ENCODE data around the gene SLC16A14.

The SLC16A14 gene

DNA sequence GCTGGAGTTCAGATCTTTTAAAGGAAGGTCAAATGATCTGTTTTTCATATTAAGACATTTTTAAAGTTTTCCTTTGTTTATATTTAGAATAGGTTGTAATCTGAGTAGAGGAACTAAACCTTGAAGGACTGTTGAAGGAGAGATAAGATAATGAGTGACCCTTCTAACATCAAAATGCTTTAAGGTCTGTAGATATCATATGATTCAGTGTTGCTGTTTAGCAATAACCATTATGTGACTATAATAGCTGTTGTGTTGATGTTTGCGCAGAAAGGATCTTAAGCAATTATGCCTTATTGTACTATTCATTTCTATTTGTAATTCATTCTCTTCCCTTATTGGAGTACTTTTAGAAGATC, 60.0 kb downstream of the SLC16A14 start:
- H3K27ac Mint-ChIP-seq: no peak overlapping the region
- H3K4me3 Mint-ChIP-seq: no peak overlapping the region
- no peaks in the 10 kb centered on the region for H3K27me3 Mint-ChIP-seq
- H3K4me1 Mint-ChIP-seq (ENCODE audit: low read depth): no peaks in the 10 kb centered on the region
- no peaks in the 10 kb centered on the region for H3K9me3 Mint-ChIP-seq (ENCODE audit: low read depth)
- peaks cover 2% of the 10 kb centered on the region for H3K36me3 Mint-ChIP-seq

- H3K4me3 Mint-ChIP-seq: no peak overlapping the region
Measured at GRCh38 chr2:230007931-230008707, 60.6 kb downstream of the SLC16A14 start.

DNA sequence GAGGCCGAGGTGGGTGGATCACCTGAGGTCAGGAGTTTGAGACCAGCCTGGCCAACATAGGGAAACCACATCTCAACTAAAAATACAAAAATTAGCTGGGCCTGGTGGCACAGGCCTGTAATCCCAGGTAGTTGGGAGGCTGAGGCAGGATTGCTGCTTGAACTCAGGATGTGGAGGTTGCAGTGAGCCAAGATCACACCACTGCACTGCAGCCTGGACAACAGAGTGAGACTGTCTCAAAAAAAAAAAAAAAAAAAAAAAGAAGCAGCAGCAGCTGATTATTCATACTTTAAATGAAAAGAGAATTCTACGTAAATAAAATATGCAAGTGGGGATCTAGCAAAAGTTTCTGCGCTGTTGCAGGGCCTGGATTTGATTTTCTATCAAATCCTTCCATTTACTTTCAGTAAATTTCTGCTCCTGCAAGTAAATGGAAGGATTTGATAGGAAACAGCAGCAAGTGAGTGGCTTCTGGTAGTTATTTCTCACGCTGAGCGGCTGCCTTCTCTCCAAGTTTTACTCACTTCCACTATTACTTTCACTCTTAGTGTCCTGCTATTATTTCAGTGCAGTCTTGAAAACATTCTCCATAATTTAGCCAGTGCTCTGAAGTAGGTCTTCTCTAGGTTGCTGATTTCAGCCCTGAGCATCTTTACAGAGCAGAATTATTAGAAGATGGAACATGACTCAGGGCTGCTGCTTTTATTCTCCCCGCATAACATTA, 68.4 kb downstream of the SLC16A14 start:
- Mint-ChIP-seq H3K27ac (no peak overlapping the region), H3K4me3 (no peak overlapping the region), H3K9me3 (ENCODE audit: low read depth) (no peaks in the 10 kb centered on the region), H3K36me3 (peaks cover 6% of the 10 kb centered on the region), H3K4me1 (ENCODE audit: low read depth) (no peaks in the 10 kb centered on the region), H3K27me3 (no peaks in the 10 kb centered on the region)

More at GRCh38 chr2:230007931-230008707, 60.6 kb downstream of the SLC16A14 start:
- no peak overlapping the region for H3K27ac Mint-ChIP-seq
- no peaks in the 10 kb centered on the region for H3K27me3 Mint-ChIP-seq
- no peaks in the 10 kb centered on the region for H3K9me3 Mint-ChIP-seq (ENCODE audit: low read depth)
- no peaks in the 10 kb centered on the region for H3K4me1 Mint-ChIP-seq (ENCODE audit: low read depth)
- peaks cover 2% of the 10 kb centered on the region for H3K36me3 Mint-ChIP-seq

DNA sequence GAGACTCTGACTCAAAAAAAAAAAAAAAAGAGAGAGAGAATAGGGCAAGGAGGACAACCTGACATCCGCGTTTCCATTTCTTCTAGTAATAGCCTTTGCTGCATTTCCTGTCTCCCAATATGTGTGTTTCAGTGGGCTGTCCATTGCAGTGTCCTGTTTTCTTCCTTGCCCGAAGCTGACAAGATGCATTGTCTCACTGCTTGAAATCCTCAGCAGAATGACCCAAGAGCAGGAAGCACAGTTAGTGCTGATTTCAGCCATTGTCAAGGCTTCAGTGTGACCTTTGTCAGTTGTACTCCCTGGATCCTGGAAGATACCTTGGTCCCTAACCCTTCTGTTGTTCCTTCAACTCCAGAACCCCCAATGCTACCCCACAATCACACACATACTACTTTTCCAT, 71.2 kb downstream of the SLC16A14 start:
- H3K4me1 Mint-ChIP-seq (ENCODE audit: low read depth): no peaks in the 10 kb centered on the region
- H3K9me3 Mint-ChIP-seq (ENCODE audit: low read depth): no peaks in the 10 kb centered on the region
- no peak overlapping the region for H3K27ac Mint-ChIP-seq
- no peaks in the 10 kb centered on the region for H3K27me3 Mint-ChIP-seq
- peaks cover 10% of the 10 kb centered on the region for H3K36me3 Mint-ChIP-seq
- H3K4me3 Mint-ChIP-seq: no peak overlapping the region

- Mint-ChIP-seq H3K9me3 (ENCODE audit: low read depth) (no peaks in the 10 kb centered on the region), H3K4me1 (ENCODE audit: low read depth) (no peaks in the 10 kb centered on the region), H3K27ac (no peak overlapping the region), H3K36me3 (peaks cover 13% of the 10 kb centered on the region), H3K27me3 (no peaks in the 10 kb centered on the region), H3K4me3 (no peak overlapping the region)
Measured at GRCh38 chr2:229996320-229996719, 72.4 kb downstream of the SLC16A14 start.

DNA sequence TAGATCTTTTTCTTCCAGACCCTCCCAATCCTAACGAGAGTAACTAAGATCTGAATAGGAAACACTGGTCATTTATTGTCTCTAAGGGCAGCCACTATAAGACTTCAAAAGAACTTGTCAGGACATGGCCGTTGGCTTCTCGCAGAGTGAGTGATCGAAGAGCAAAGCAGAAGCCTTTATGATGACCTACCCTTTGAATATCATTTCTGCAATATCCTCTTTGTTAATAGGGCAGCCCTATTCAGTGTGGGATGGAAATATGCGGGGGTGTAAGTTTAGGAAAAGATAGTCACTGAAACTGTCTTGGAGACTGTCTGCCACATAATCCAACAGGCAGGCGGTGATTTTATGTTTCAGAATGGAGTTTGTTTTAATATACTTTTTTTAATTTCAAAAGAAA, 75.5 kb downstream of the SLC16A14 start:
- Mint-ChIP-seq H3K36me3 (peaks cover 13% of the 10 kb centered on the region), H3K27ac (no peak overlapping the region), H3K27me3 (no peaks in the 10 kb centered on the region), H3K9me3 (ENCODE audit: low read depth) (no peaks in the 10 kb centered on the region), H3K4me1 (ENCODE audit: low read depth) (no peaks in the 10 kb centered on the region), H3K4me3 (no peak overlapping the region)

All from activated naive CD8-positive, alpha-beta T cell (primary cell).